Neural cell (in vitro differentiated cells): ENCODE results near the gene OTOA. TPM values are rescaled to one million over a fixed set of nuclear protein-coding genes. Genes with fewer than 3 reads are reported as not detected.

Experiments
- H2AFZ ChIP-seq: fragments of 200-600, 300-800 bp; sonication (generic), shearing (Covaris generic); 2 replicates; pipeline ENCODE4 v1.6.0; 2014; ENCODE audit warnings: low read depth, mild to moderate bottlenecking, antibody characterized with exemption, low read length, moderate library complexity
- H3F3A ChIP-seq: fragments of 200-600 bp; shearing (Covaris generic); 2 replicates; pipeline ENCODE4 v1.6.1; 2016; ENCODE audit warnings: mild to moderate bottlenecking, moderate library complexity, mixed read lengths, antibody characterized with exemption, low read length; ENCODE audit not compliant: insufficient read depth, poor library complexity, severe bottlenecking
- H3K27ac ChIP-seq: fragments of 200-600, 300-800 bp; sonication (generic), shearing (Covaris generic); 2 replicates; pipeline ENCODE4 v1.5.1; 2014; ENCODE audit warnings: mild to moderate bottlenecking, low read length, moderate library complexity
- H3K27me3 ChIP-seq: fragments of 300-800, 200-600 bp; sonication (generic), shearing (Covaris generic); 2 replicates; pipeline ENCODE4 v1.6.0; 2014; ENCODE audit warnings: mild to moderate bottlenecking, low read depth, low read length, moderate library complexity; ENCODE audit not compliant: insufficient read depth
- H3K36me3 ChIP-seq: fragments of 300-800, 200-600 bp; sonication (generic), shearing (Covaris generic); 2 replicates; pipeline ENCODE4 v1.5.1; 2014; ENCODE audit warnings: mild to moderate bottlenecking, antibody characterized with exemption, low read length, moderate library complexity; ENCODE audit not compliant: insufficient read depth
- H3K4me2 ChIP-seq: fragments of 300-800, 200-600 bp; sonication (generic), shearing (Covaris generic); 2 replicates; pipeline ENCODE4 v1.6.0; 2014; ENCODE audit warnings: mild to moderate bottlenecking, low read length
- H3K4me3 ChIP-seq: fragments of 300-800, 200-600 bp; sonication (generic), shearing (Covaris generic); 2 replicates; pipeline ENCODE4 v1.5.1; 2014; ENCODE audit warnings: mild to moderate bottlenecking, low read length, moderate library complexity
- H3K79me2 ChIP-seq: fragments of 200-600 bp; shearing (Covaris generic); replicated peaks from 2 replicates; pipeline ENCODE4 v1.6.0; 2014; ENCODE audit warnings: mild to moderate bottlenecking, low read length, moderate library complexity; ENCODE audit not compliant: insufficient read depth
- H3K9ac ChIP-seq: fragments of 300-800, 200-600 bp; sonication (generic), shearing (Covaris generic); 2 replicates; pipeline ENCODE4 v1.6.1; 2016; ENCODE audit warnings: mild to moderate bottlenecking, low read length, mixed read lengths
- H3K9me2 ChIP-seq: fragments of 200-600 bp; shearing (Covaris generic); 2 replicates; pipeline ENCODE4 v1.6.1; 2016; ENCODE audit warnings: mild to moderate bottlenecking, low read length, mixed read lengths; ENCODE audit not compliant: insufficient read depth
- H3K9me3 ChIP-seq: fragments of 200-600, 300-800 bp; sonication (generic), shearing (Covaris generic); 2 replicates; pipeline ENCODE4 v1.6.1; 2016; ENCODE audit warnings: mild to moderate bottlenecking, mixed run types, low read length, moderate library complexity, mixed read lengths
- H4K20me1 ChIP-seq: fragments of 200-600 bp; shearing (Covaris generic); 2 replicates; pipeline ENCODE4 v1.6.1; 2016; ENCODE audit warnings: mild to moderate bottlenecking, mixed run types; ENCODE audit not compliant: insufficient read depth
- CTCF ChIP-seq: fragments of 450-650 bp; IDR thresholded peaks from 2 replicates; pipeline ENCODE4 v1.5.1; 2014; ENCODE audit warnings: antibody characterized with exemption, mild to moderate bottlenecking, moderate library complexity; ENCODE audit not compliant: poor library complexity, severe bottlenecking
- EP300 ChIP-seq: fragments of 450-650 bp; conservative IDR thresholded peaks from 2 replicates; pipeline ENCODE4 v1.6.1; 2014; ENCODE audit warnings: antibody characterized with exemption, mild to moderate bottlenecking, moderate library complexity; ENCODE audit not compliant: poor library complexity, severe bottlenecking
- EZH2 ChIP-seq: fragments of 200-600, 300-800 bp; shearing (Covaris generic), sonication (generic); IDR thresholded peaks from 2 replicates; pipeline ENCODE4 v1.6.1; 2014; ENCODE audit warnings: antibody characterized with exemption, low read length, borderline replicate concordance, mild to moderate bottlenecking; ENCODE audit not compliant: insufficient read depth, poor library complexity, severe bottlenecking
- MXI1 ChIP-seq: fragments of 450-650 bp; conservative IDR thresholded peaks from 2 replicates; pipeline ENCODE4 v1.6.1; 2014; ENCODE audit warnings: antibody characterized with exemption, mild to moderate bottlenecking; ENCODE audit not compliant: poor library complexity, severe bottlenecking
- POLR2AphosphoS5 ChIP-seq: IDR thresholded peaks from 2 replicates; pipeline ENCODE4 v1.6.1; 2012
- RAD21 ChIP-seq: fragments of 450-650 bp; conservative IDR thresholded peaks from 2 replicates; pipeline ENCODE4 v1.6.1; 2014; ENCODE audit warnings: antibody characterized with exemption, mild to moderate bottlenecking, moderate library complexity
- REST ChIP-seq: IDR thresholded peaks from 2 replicates; pipeline ENCODE4 v1.6.1; 2012; ENCODE audit warnings: borderline replicate concordance
- SMC3 ChIP-seq: fragments of 450-650 bp; conservative IDR thresholded peaks from 2 replicates; pipeline ENCODE4 v1.6.1; 2014; ENCODE audit warnings: antibody characterized with exemption, mild to moderate bottlenecking, moderate library complexity; ENCODE audit not compliant: poor library complexity
- TAF1 ChIP-seq: IDR thresholded peaks from 2 replicates; pipeline ENCODE4 v1.6.1; 2012; ENCODE audit warnings: low read depth
- polyA plus RNA-seq: library from polyadenylated mRNA; depleted of rRNA; stranded (reverse); fragments of >200 nt; gene quantifications from 2 replicates; pipeline ENCODE4 v1.2.3, GENCODE V29; 2014

OTOA gene
- polyA plus RNA-seq, 1 donor from 2014 or later: 0.12 TPM

- no peaks in the 10 kb centered on the region for H3K36me3 ChIP-seq
- H4K20me1 ChIP-seq: no peaks in the 10 kb centered on the region
- no peak overlapping the region for H3K4me2 ChIP-seq
- H2AFZ ChIP-seq: no peak overlapping the region
- H3K79me2 ChIP-seq: no peaks in the 10 kb centered on the region
- no peaks in the 10 kb centered on the region for H3F3A ChIP-seq
- no peak overlapping the region for H3K9ac ChIP-seq
- no peak overlapping the region for H3K4me3 ChIP-seq
- H3K27ac ChIP-seq: no peak overlapping the region
- no peaks in the 10 kb centered on the region for H3K9me2 ChIP-seq
- no peaks in the 10 kb centered on the region for H3K27me3 ChIP-seq
- no peak for TF ChIP-seq REST
- TF ChIP-seq EP300: no peak
- TF ChIP-seq CTCF: no peak
- no peak for TF ChIP-seq SMC3
- TF ChIP-seq RAD21: no peak
- TF ChIP-seq MXI1: no peak
- TF ChIP-seq POLR2AphosphoS5: no peak
- TF ChIP-seq EZH2: no peak
- TF ChIP-seq TAF1: no peak
- H3K9me3 ChIP-seq: no peaks in the 10 kb centered on the region
Observed at GRCh38 chr16:21703589-21704174, 39.9 kb downstream of the OTOA start.

GRCh38 chr16:21704266-21704665 lies 40.5 kb downstream of the OTOA start:
- Histone ChIP-seq H3K27me3 (no peaks in the 10 kb centered on the region), H3K9ac (no peak overlapping the region), H4K20me1 (no peaks in the 10 kb centered on the region), H3F3A (no peaks in the 10 kb centered on the region), H3K4me3 (no peak overlapping the region), H3K79me2 (no peaks in the 10 kb centered on the region), H2AFZ (no peak overlapping the region), H3K9me3 (no peaks in the 10 kb centered on the region), H3K4me2 (no peak overlapping the region), H3K9me2 (no peaks in the 10 kb centered on the region), H3K27ac (no peak overlapping the region), H3K36me3 (no peaks in the 10 kb centered on the region)
- TF ChIP-seq CTCF (no peak), POLR2AphosphoS5 (no peak), MXI1 (no peak), RAD21 (no peak), EZH2 (no peak), REST (no peak), EP300 (no peak), TAF1 (no peak), SMC3 (no peak)
